Upper lobe of left lung (tissue), 4 donors: ENCODE measurements around the gene ITGB3BP.

Experiments
- POLR2A ChIP-seq, 4 donors: fragments of 450-650 bp; IDR thresholded peaks; one replicate each; pipeline ENCODE4 v1.5.1; 2016 to 2017; ENCODE audit warnings: antibody characterized with exemption in 4 of 4, mild to moderate bottlenecking in 2 of 4
- POLR2AphosphoS5 ChIP-seq, 2 donors: sonication (generic); formaldehyde crosslinking; IDR thresholded peaks; one replicate each; pipeline ENCODE4 v1.5.1; 2017; ENCODE audit warnings: antibody characterized with exemption in 2 of 2
- TF ChIP-seq, protein P1 (sequence below), 6 experiments: fragments of 450-650 bp in 4 of 6; fragments of 200-600 bp in 2 of 6; sonication (generic) in 2 of 6; IDR thresholded peaks; one replicate each; pipeline ENCODE4 v1.5.1; 2016 to 2019; ENCODE audit warnings: antibody characterized with exemption in 6 of 6

DNA sequence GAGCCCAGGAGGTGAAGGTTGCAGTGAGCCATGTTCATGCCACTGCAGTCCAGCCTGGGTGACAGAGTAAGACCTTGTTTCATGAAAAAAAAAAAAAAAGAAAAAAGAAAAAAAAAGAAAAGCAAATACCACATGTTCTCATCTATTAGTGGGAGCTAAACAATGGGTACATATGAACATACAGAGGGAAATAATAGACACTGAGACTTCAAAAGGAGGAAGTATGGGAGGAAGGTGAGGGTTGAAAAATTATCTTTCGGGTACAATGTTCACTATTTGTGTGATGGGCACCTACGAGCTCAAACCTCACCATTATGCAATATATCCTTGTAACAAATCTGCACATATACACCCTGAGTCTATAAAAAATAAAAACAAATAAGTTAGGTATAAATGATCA lies 6.4 kb downstream of the ITGB3BP start:
- TF ChIP-seq, protein P1, sequence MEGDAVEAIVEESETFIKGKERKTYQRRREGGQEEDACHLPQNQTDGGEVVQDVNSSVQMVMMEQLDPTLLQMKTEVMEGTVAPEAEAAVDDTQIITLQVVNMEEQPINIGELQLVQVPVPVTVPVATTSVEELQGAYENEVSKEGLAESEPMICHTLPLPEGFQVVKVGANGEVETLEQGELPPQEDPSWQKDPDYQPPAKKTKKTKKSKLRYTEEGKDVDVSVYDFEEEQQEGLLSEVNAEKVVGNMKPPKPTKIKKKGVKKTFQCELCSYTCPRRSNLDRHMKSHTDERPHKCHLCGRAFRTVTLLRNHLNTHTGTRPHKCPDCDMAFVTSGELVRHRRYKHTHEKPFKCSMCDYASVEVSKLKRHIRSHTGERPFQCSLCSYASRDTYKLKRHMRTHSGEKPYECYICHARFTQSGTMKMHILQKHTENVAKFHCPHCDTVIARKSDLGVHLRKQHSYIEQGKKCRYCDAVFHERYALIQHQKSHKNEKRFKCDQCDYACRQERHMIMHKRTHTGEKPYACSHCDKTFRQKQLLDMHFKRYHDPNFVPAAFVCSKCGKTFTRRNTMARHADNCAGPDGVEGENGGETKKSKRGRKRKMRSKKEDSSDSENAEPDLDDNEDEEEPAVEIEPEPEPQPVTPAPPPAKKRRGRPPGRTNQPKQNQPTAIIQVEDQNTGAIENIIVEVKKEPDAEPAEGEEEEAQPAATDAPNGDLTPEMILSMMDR (IDR thresholded peaks at IDR 0.05), result no peak
- TF ChIP-seq POLR2AphosphoS5 (IDR thresholded peaks at IDR 0.05) (no peak), POLR2A (IDR thresholded peaks at IDR 0.05) (no peak)
